Osteocyte (in vitro differentiated cells): ENCODE data around the gene RDH13. TPM values are rescaled to one million over a fixed set of nuclear protein-coding genes. Genes with fewer than 3 reads are reported as not detected.

Source experiments
- DNase-seq: peaks from one replicate; pipeline ENCODE4 v3.0.0; 2021; ENCODE audit warnings: mixed read lengths; ENCODE audit not compliant: unreplicated experiment; ENCODE audit errors: extremely low spot score
- H3K27ac Mint-ChIP-seq: one replicate; pipeline ENCODE4 v1.8.0; 2021; ENCODE audit warnings: mild to moderate bottlenecking, mixed read lengths; ENCODE audit not compliant: unreplicated experiment
- H3K27me3 Mint-ChIP-seq: one replicate; pipeline ENCODE4 v1.8.0; 2021; ENCODE audit warnings: mixed read lengths; ENCODE audit not compliant: unreplicated experiment
- H3K36me3 Mint-ChIP-seq: one replicate; pipeline ENCODE4 v1.8.0; 2021; ENCODE audit warnings: mixed read lengths; ENCODE audit not compliant: unreplicated experiment
- H3K4me1 Mint-ChIP-seq: one replicate; pipeline ENCODE4 v1.8.0; 2021; ENCODE audit warnings: mixed read lengths; ENCODE audit not compliant: unreplicated experiment
- H3K4me3 Mint-ChIP-seq: one replicate; pipeline ENCODE4 v1.8.0; 2021; ENCODE audit warnings: mild to moderate bottlenecking, moderate library complexity, mixed read lengths; ENCODE audit not compliant: unreplicated experiment
- H3K9me3 Mint-ChIP-seq: one replicate; pipeline ENCODE4 v1.8.0; 2021; ENCODE audit warnings: mixed read lengths; ENCODE audit not compliant: unreplicated experiment
- CTCF ChIP-seq: fragments of 200-600 bp; sonication (generic); IDR thresholded peaks from 2 replicates; pipeline ENCODE4 v1.5.0; 2021; ENCODE audit warnings: antibody characterized with exemption, mild to moderate bottlenecking, moderate library complexity
- total RNA-seq: library from RNA; stranded (reverse); gene quantifications from 2 replicates; pipeline ENCODE4 v1.2.1, GENCODE V29; 2021

The RDH13 gene
- total RNA-seq, 1 donor from 2014 or later, result 15.1 TPM

- H3K27me3 Mint-ChIP-seq, result no peaks in the 10 kb centered on the region
- no peak overlapping the region for H3K27ac Mint-ChIP-seq
- no peak overlapping the region for H3K4me3 Mint-ChIP-seq
- DNase-seq, result no peak
- no peak for TF ChIP-seq CTCF
- peaks cover 11% of the 10 kb centered on the region for H3K36me3 Mint-ChIP-seq
- H3K4me1 Mint-ChIP-seq, result peaks cover 3% of the 10 kb centered on the region
- no peaks in the 10 kb centered on the region for H3K9me3 Mint-ChIP-seq
These were observed 31.7 kb upstream of the RDH13 start for GRCh38 chr19:55094456-55095259.

- Mint-ChIP-seq H3K36me3 (peaks cover 11% of the 10 kb centered on the region), H3K27ac (no peak overlapping the region), H3K27me3 (no peaks in the 10 kb centered on the region), H3K4me3 (no peak overlapping the region), H3K9me3 (no peaks in the 10 kb centered on the region), H3K4me1 (peaks cover 20% of the 10 kb centered on the region)
- no peak for DNase-seq
- no peak for TF ChIP-seq CTCF
These were observed 29.7 kb upstream of the RDH13 start for GRCh38 chr19:55092423-55093318.

GRCh38 chr19:55091955-55092354 is 29.0 kb upstream of the RDH13 start:
- Mint-ChIP-seq H3K9me3 (no peaks in the 10 kb centered on the region), H3K27ac (no peak overlapping the region), H3K4me1 (peaks cover 27% of the 10 kb centered on the region), H3K4me3 (no peak overlapping the region), H3K27me3 (no peaks in the 10 kb centered on the region), H3K36me3 (peaks cover 11% of the 10 kb centered on the region)
- no peak for TF ChIP-seq CTCF
- no peak for DNase-seq

GRCh38 chr19:55091126-55091910 is 28.4 kb upstream of the RDH13 start:
- peaks cover 11% of the 10 kb centered on the region for H3K36me3 Mint-ChIP-seq
- no peak for DNase-seq
- TF ChIP-seq CTCF, result no peak

More at GRCh38 chr19:55091126-55091910, 28.4 kb upstream of the RDH13 start:
- Mint-ChIP-seq H3K27ac (no peak overlapping the region), H3K9me3 (no peaks in the 10 kb centered on the region), H3K27me3 (no peaks in the 10 kb centered on the region), H3K4me3 (no peak overlapping the region), H3K4me1 (peaks cover 29% of the 10 kb centered on the region)
